ENCODE measurements around the gene RRAGA.

DNA sequence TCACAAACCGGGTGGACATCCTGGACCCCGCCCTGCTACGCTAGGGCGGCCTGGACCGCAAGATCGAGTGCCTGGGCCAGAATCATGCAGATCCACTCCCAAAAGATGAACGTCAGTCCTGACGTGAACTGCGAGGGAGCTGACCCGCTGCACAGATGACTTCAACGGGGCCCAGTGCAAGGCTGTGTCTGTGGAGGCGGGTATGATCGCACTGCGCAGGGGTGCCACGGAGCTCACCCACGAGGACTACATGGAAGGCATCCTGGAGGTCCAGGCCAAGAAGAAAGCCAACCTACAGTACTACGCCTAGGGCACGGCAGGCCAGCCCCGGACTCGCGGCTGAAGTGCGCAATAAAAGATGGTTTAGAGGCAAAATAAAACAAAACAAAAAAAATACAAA, 21.4 kb upstream of the RRAGA start:
- TF ChIP-seq, protein P1, sequence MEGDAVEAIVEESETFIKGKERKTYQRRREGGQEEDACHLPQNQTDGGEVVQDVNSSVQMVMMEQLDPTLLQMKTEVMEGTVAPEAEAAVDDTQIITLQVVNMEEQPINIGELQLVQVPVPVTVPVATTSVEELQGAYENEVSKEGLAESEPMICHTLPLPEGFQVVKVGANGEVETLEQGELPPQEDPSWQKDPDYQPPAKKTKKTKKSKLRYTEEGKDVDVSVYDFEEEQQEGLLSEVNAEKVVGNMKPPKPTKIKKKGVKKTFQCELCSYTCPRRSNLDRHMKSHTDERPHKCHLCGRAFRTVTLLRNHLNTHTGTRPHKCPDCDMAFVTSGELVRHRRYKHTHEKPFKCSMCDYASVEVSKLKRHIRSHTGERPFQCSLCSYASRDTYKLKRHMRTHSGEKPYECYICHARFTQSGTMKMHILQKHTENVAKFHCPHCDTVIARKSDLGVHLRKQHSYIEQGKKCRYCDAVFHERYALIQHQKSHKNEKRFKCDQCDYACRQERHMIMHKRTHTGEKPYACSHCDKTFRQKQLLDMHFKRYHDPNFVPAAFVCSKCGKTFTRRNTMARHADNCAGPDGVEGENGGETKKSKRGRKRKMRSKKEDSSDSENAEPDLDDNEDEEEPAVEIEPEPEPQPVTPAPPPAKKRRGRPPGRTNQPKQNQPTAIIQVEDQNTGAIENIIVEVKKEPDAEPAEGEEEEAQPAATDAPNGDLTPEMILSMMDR (IDR thresholded peaks at IDR 0.05; ENCODE audit: low read depth, low read length), result no peak
- TF ChIP-seq, protein P2, sequence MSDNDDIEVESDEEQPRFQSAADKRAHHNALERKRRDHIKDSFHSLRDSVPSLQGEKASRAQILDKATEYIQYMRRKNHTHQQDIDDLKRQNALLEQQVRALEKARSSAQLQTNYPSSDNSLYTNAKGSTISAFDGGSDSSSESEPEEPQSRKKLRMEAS (IDR thresholded peaks at IDR 0.05; ENCODE audit: low read depth, low read length), result no peak
- TF ChIP-seq POLR2A (IDR thresholded peaks at IDR 0.05; ENCODE audit: extremely low read depth, insufficient read length) (no peak), MYC (IDR thresholded peaks at IDR 0.05; ENCODE audit: low read depth, low read length) (no peak)

Data from NB4 (cell line).